ENCODE results near the gene EVI5L.
"Not testable (repeated sequence)": the region's sequence is repeated elsewhere in the genome, so short reads cannot be mapped to it uniquely, and the experiment has no call there.

The EVI5L gene

DNA sequence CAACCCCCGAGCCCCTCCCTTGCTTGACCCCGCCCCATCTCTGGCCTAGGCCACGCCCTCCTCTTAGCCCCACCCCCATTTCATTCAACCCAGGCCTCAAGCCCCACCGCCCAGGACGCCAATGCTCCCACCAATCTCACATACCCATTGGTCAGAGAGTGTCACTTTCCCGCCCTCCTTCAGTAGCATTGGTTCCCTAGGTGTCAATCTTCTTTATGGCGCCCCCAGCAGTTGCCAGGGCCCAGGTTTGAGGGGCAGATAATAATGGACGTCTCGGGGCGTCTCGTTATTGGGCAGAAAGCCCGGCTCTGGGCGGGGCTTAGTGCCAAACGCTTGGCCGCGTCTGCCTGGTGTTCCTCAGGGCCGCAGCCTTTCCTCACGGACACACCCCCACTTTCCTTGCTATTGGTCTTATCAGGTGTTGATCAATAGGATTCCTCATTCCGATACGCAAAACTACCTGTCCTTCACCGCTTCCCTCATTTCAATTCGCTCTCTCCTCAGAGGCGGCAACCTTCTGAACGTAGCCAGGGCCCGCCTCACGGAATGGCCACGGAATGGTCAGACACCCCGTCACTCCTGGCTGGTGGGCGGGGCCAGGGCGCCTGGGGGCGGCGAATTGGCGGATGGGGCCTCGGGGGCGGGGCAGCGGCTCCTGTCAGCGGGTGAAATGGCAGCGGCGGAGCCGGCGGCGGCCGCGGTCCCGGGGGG lies at the start of gene EVI5L:
Gene EVI5L (plus strand): TSS at position 658 of the 711 bp plus-strand sequence. CDS start 16,325 bp downstream, outside the sequence.
- DNase-seq = peak; percentile 100

DNA sequence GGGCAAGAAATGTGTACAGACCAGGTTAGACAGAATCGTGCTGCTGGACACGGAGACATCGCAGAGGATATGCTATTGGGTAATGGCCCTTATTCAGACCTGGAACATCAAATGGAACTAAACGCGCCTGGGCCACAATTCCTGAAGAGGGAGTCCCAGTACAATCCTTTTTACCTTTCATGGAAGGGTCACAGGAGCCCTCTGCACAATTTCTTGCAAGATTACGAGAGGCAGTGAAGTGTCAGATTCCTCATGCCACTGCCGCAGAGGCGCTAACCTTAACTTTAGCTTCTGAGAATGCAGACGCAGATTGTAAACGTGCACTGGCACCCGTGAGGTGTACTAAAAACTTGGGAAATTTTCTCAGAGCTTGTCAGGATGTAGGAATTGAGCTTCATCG lies 48.9 kb upstream of the EVI5L start:
- DNase-seq = no peak

DNA sequence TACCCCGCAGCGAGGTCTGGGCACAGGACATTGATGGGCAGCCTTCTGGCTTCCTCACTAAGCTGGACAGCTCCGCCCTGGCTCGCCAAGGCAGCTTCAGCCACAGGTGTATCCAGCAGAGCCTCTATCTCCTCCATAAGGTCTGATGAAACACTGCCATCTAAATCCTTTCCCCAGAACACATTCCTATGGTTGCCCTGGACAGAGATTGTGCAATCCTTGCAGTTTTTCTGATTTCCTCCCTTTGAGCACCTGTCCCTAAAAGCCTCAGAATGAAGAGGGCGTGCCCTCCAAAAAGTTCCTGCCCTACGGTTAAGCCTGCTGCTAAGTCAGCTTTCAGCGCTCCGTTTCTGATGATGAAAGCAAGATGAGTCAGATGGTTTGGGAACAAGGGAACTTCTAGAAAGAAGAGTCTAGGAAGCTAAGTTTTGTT lies 46.0 kb upstream of the EVI5L start:
- peak; percentile 34 for DNase-seq

DNA sequence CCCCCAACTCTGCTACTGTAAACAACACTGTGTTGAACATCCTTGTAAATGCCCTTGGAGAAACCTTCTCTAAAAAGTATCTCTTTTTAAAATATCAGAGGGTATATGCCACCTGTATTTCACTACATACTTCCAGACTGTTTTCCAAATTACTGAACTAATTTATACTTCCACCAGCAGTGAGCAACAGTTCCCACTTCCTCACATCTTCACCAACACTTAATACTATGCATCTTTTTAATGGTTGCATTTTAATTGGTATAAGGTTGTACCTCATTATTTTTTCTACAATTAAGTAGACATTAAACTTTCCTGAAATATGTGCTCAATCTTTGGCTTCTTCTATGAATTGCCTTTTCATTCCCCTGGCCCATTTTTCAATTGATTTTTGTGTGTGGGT lies 45.2 kb upstream of the EVI5L start:
- DNase-seq = no peak

DNA sequence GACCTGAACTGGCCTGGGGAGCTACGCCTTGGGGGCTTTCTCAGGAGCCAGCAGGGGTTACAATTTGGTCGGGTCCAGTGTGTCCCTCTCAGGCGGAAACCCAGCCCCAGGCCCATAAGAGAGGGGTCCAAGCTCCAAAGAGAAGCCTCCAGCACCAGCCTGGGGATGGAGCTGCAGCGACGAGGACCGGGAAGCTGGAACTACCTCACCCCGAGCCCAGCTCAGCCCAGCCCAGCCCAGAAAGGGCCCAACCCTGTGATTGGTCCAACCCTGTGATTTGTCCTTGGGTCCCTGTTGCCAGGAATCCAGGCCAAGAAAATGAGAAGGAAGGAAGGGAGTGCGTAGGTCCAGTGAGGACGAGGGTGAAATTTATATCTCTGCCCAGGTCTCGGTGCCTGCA lies 42.9 kb upstream of the EVI5L start:
- no peak for DNase-seq

DNA sequence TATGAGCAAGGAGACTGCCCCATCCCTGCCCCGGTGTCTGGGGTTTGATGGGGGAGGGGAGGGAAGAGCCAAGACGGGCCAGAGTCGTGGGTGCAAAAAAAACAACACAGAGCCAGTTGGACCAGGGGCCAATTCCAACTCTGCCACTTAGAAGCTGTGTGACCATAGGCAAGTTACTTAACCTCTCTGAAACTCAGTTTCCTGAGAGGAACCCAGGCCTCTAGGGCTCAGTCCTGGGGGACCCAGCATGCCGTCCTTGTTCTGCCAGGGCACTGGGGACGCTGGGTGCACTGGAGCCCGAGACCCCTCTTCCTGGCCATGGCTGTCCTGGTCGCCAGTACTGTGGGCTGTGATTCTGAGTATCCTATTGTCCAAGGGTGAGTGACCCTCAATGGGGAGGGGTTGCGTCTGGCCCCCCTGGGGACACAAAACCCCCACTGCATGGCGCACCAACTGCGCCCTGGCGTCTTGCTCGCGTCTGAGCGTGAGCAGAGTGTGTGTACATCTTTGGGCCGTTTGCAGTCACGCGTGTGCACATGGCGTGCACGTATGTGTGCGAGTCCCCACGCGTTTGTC lies 42.3 kb upstream of the EVI5L start:
- no peak for DNase-seq

DNA sequence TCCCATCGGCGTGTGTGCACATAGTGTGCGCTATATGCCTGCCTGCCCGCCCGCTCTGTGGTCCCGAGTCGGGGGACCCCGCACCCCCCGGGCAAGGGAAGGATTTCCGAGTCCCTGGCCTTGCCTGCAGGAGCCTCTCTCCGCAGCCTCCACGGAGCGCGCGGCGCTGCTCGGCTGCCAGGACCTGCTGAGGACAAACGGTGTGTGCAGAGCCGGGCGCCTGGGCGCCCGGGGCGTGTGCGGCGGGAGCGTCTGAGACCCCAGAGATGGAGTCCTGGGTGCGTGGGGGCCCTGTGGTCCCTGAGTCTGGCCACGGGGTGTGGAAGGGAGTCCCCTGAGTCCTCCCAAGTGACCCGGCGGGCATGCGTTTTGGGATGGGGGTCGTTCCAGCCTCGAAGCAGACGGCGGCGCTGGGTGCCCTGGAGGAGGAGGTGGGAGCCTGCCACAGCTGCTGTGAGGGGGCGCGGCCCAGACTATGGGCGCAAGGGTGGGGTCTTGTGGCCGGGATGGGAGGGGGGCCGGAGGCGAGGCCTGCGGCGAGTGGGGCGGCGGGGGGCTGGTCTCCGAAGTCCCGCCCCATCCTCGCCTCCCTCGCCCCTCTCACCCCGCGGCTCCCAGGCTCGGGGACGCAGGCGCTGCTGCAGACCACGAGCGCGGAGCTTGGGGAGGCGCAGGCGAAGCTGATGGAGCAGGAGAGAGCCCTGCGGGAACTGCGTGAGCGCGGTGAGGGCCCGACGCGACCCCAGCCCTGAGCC lies 41.7 kb upstream of the EVI5L start:
- DNase-seq = no peak

DNA sequence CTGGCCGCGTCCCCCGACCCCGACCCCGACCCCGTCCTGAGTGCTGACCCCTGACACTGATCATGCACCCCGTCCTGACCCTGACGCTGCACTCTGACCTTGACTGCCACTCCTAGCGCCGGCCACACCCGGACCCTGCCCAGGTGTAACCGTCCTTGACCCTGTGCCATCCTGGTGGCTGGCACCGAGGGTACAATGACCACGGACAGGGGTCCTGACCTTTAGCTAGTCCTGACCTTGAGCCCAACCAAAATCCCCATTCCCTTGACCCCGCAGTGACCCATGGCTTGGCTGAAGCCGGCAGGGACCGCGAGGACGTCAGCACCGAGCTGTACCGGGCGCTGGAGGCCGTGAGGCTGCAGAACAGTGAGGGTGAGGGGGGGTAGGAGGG lies 41.1 kb upstream of the EVI5L start:
- DNase-seq = no peak

DNA sequence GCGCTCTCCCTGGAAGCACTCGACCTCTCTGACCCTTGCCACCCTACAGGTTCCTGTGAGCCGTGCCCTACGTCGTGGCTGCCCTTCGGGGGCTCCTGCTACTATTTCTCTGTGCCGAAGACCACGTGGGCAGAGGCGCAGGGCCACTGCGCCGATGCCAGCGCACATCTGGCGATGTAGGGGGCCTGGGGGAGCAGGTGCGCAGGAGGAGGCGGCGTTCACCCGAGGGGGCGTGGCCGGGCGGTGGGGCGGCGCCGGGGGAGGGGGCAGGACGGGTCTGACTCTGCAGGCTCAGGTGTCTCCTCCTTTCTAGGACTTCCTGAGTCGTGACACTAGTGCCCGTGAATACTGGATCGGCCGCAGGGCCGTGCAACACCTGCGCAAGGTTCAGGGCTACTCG lies 40.6 kb upstream of the EVI5L start:
- DNase-seq = peak; percentile 68

DNA sequence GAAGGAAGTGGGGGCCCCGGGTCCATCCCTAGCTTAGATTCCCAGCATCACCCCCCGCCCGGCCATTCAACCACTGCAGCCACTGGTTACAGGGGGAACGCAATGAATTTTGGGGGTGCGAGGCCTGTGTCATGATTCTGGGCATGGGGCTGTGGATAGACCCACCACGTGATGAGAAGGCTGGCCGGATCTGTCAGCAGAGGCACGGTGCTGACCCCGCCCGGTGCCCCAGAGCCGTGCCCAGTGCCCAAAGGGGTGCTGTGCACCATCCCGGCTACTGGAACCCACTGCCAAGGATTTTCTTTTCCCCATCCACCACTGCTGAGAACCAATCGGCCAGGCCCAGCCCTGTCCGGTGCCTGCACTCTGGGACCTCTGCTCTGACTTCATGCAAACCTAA lies 39.6 kb upstream of the EVI5L start:
- no peak for DNase-seq

DNA sequence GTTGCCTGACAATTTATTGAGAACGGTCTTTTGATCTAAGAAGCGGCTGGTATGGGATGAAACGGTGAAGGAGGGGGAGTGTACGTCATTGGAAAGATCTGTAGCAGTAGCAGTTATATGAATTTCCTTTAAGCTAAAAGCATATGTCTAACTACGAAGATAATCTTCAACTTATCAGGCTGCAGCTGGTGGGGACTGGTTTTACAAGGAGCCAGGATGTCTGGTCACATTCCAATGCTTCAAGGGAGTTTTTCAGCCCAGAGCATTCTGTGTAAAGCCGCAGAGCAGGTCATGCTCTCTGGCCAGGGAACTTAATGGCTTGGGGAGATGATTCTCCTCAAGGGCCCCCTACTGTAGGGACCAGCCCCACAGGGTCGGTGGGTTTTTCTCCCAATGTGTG lies 37.7 kb upstream of the EVI5L start:
- no peak for DNase-seq

DNA sequence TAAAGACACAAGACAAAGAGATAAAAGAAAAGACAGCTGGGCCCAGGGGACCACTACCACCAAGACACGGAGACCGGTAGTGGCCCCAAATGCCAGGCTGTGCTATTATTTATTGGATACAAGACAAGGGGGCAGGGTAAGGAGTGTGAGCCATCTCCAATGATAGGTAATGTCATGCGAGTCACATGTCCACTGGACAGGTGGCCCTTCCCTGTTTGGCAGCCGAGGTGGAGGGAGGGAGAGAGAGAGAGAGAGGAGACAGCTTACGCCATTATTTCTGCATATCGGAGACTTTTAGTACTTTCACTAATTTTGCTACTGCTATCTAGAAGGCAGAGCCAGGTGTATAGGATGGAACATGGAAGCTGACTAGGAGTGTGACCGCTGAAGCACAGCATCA lies 37.3 kb upstream of the EVI5L start:
- not testable (repeated sequence) for DNase-seq

DNA sequence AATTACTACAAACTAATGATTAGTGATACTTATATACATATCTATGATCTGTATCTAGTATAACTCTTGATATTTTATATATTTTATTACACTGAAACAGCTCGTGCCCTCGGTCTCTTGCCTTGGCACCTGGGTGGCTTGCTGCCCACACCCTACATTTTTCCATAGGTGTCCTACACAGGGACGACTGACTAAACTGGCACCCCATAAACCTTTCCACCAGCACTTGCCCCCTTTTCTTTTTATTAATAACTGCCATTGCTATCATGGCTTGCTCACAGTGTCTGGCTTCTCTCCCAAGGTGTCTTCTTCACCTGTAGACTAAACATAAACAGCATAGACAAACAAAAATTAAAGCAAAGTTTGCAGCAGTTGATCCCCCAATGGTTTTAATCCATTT lies 36.5 kb upstream of the EVI5L start:
- DNase-seq = no peak

DNA sequence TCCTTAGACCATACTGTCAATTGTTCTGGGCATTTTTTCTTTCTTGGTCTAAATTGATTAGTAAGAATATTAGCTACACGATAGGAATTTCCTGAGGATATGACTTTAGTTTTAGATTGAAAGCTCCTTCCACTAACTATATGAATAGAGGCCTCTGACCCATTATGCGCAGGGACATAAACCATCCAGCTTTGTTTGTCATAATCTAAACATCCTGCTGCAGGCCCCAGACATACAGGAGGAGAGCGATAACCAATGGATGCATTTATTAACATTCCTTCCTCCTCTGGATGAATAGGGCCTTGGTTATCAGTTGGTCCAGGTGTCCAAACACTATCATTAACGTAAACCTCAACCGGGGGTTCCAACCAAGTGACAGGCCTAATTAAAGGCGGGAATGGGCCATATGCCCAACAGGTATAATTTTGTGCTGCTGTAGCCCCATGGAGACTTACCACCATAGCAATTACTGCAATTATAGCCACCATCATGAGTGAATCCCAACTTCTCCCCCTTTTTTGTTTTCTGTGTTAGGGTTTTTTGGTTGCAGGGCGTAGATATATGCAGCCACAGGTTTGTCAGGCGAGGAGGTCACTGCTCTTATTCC lies 34.4 kb upstream of the EVI5L start:
- no peak for DNase-seq

DNA sequence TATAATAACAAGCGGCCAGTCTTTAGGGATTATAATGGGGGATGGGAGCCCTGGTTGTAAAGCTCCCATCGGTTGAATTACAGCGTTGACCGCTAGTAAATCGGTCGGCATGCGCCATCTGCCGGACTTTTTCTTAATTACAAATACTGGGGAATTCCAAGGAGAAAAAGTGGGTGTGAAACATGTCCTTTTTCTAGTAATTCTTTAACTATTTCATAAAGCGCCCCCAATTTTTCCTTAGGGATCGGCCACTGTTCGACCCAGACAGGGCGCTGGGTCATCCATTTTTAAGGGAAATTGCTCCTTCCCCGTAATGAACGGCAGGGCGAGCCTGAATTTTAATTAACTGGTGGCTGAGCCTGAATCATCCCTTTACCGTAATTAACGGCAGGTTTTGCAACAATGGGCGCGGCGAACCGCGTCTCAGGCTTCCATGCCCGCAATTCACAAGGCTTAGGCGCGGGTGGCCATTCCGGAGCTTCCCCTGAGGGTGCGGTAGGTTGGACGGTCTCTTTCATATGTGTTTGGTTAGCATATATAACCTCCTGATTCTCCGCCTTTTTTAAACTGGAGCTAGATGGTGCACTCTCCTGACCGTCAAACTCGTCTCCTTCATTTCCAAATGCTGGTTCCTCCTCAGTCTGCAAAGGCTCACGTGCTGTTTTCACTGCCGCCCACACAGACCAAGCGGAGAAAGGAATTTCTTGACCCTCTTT lies 30.2 kb upstream of the EVI5L start:
- DNase-seq = peak; percentile 41

DNA sequence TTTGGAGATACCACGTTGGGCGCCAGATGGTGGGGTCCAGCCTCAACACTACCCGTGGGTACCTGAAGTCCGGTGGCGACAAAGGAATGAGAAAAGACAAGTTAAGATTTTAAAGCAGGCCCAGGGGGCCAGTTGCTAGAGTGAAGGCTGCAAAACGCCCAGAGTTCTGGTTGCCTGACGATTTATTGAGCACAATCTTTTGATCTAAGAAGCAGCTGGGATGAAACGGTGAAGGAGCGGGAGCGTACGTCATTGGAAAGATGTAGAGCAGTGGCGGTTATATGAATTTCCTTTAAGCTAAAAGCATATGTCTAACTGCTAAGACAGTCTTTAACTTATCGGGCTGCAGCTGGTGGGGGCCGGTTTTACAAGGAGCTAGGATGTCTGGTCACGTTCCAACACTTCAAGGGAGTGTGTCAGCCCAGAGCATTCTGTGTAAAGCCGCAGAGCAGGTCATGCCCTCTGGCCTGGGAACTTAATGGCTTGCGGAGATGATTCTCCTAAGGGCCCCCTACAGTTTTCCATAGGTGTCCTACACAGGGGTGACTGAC lies 28.9 kb upstream of the EVI5L start:
- DNase-seq = no peak

DNA sequence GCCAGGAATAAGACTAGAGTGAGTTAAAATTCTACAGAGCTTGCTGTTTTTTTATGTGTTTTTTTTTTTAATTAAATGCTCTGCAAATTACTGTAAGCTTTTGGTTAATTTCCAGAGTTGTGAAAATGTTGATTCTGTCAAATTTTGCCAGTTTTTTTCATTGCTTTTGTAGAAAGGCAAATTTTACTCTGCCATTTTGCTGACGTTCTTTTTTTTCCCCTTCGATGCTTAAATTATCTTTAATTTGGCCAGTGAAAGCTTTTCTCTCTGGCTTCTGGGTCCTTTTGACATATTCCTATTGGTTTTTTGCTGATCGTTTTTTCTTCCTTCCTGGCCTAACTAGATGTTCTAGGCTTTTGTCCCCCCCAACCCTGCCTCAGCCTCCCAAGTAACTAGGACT lies 23.8 kb upstream of the EVI5L start:
- no peak for DNase-seq

DNA sequence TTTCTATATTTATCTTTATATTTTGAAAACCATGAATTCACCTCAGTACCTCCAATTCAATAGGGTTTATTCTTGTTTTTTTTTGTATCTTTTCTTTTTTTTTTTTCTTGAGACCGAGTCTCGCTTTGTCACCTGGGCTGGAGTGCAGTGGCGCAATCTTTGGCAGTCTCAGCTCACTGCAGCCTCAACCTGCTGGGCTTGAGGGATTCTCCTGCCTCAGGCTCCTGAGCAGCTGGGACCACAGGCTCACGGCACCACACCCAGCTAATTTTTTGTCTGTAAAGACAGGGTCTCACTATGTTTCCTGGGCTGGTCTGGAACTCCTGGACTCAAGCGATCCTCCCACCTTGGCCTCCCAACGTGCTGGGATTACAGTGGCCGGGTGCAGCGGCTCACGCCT lies 23.1 kb upstream of the EVI5L start:
- DNase-seq = no peak

DNA sequence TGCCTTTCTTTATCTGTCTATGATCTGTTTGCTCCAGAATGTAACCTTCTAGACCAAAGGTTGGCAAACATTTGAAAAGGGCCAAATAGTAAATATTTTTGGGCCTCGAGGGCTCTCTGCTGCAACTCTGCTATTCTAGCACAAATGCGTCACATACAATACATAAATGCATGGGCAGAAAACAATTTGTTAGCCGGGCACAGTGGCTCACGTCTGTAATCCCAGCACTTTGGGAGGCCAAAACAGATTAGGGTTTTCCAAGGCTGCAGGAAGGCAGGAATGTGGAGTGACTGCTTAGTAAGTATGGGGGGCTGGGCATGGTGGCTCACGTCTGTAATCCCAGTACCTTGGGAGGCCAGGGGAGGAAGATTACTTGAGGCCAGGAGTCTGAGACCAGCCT lies 21.9 kb upstream of the EVI5L start:
- no peak for DNase-seq

DNA sequence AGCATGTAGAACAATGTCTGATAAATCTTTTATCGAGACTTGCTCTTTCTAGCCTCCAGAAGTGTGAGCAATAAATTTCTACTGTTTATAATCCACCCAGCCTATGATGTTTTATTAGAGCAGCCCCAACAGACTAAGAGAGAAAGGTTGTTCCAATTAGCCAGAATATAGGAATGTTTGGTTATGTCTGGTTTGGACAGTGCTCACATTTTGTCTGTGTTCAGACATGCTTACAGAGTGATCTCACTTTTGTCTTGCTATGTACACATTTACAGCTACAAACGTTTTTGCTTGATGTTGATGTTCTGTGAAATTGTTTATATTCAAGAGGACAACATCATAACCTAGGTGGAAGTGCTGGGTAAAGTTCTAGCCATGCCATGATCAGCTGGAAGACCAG lies 18.0 kb upstream of the EVI5L start:
- no peak for DNase-seq

DNA sequence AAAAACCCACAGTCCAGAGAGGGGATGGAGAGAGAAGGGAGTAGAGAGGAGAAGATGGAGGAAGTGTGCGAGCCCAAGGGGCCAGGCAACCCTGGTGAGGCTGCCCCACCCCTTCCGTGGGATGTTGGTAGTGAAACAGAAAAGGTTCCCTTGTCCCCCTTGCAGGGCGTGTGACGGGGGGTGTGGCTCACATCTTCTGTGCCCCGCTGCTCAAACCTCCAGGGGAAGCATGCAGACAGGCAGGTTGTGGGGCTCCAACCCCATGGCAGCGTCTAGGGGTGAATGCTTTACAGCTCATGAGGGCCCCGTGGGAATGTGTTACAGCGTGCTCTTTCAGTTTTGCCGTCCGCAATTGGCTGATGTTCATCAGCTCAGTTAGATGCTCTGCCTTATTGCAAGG lies 14.7 kb upstream of the EVI5L start:
- DNase-seq = peak; percentile 53

DNA sequence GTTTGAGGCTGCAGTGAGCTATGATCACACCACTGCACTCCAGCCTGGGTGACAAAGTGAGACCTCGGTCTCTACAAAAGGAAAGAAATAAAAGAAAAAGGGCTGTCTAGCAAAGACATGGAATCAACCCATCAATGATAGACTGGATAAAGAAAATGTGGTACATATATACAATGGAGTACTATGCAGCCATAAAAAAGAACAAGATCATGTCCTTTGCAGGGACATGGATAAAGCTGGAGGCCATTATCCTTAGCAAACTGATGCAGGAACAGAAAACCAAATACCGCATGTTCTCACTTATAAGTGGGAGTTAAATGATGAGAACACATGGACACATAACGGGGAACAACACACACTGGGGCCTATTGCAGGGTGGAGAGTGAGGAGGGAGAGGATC lies 14.0 kb upstream of the EVI5L start:
- not testable (repeated sequence) for DNase-seq

DNA sequence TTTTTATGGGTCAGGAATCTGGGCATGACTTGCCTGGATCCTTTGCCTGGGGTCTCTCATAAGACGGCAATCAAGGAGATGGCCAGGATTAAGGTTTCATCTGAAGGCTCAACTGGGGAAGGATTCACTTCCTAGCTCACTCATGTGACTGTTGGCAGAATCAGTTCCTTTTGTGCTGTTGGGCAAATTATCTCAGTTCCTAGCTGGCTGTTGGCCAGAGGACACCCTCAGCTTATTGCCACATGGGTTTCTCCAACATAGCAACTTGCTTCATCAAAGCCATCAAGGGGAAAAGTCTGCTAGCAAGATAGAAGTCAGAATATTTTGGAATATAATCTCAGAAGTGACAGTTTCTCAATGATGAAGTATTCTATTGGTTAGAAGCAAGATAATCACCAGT lies 12.2 kb upstream of the EVI5L start:
- no peak for DNase-seq

All from CD4-positive, alpha-beta T cell treated with Interleukin-15 for 1 hour (primary cell).